Measurements from ENCODE around the gene G3BP2. TPM values are rescaled to one million over a fixed set of nuclear protein-coding genes. Genes with fewer than 3 reads are reported as not detected.

G3BP2 gene
- total and polyA plus RNA-seq, 2 of the 8 experiments (the other 6 are each of a cell fraction or from before 2014, with no cell fraction given): 83.7 to 378 TPM

DNA sequence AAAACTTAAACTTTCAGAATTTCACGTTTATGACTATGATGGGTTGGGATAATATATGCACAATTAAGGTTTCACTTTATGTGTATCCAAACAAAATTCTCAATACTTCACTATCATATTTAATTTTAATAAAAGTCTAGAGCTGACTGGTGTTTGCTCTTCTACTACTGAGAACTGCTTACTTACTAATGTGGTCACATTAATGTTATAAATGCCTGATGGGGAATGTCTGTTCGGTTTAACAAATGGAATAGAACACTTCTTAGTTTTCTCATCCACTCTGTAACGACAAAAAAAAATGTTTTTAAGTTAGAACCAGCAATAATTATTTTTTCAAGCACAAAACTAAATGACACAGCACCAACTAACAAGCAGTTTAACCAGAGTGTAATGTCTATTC lies 77.2 kb downstream of the G3BP2 start (continued):
- TF ChIP-seq RNF2 (IDR thresholded peaks at IDR 0.05; ENCODE audit: borderline replicate concordance, low read depth, low read length, missing control alignments, poor library complexity, severe bottlenecking) (no peak), EP300 (IDR thresholded peaks at IDR 0.05; ENCODE audit: borderline replicate concordance in 1 of 2, low read depth in 2 of 2, low read length in 2 of 2) (no peak), SUZ12 (IDR thresholded peaks at IDR 0.05; ENCODE audit: low read length) (no peak), POLR2A (IDR thresholded peaks at IDR 0.05; ENCODE audit: control extremely low read depth in 1 of 2, low read depth in 2 of 2, low read length in 2 of 2) (no peak), TBP (IDR thresholded peaks at IDR 0.05; ENCODE audit: low read depth, low read length) (no peak)
- TF ChIP-seq, protein P1, sequence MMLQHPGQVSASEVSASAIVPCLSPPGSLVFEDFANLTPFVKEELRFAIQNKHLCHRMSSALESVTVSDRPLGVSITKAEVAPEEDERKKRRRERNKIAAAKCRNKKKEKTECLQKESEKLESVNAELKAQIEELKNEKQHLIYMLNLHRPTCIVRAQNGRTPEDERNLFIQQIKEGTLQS (IDR thresholded peaks at IDR 0.05; ENCODE audit: insufficient read depth, low read depth, low read length): no peak
